HepG2 (cell line): ENCODE measurements around the gene SUN5. TPM values are rescaled to one million over a fixed set of nuclear protein-coding genes. Genes with fewer than 3 reads are reported as not detected.

Experiments used
- ARNT ChIP-seq: fragments of 450-650 bp; IDR thresholded peaks from 2 replicates; pipeline ENCODE4 v1.6.1; 2017
- E2F1 ChIP-seq: sonication (generic); formaldehyde crosslinking; IDR thresholded peaks from 2 replicates; pipeline ENCODE4 v1.5.0; 2020; ENCODE audit warnings: missing genetic modification reagents
- FOXO1 ChIP-seq: sonication (generic); formaldehyde crosslinking; IDR thresholded peaks from 2 replicates; pipeline ENCODE4 v1.4.0; 2020; ENCODE audit warnings: missing genetic modification reagents
- GABPB1 ChIP-seq: IDR thresholded peaks from 2 replicates; pipeline ENCODE4 v1.6.1; 2016; ENCODE audit warnings: mild to moderate bottlenecking, missing genetic modification reagents, moderate library complexity, missing compliant biosample characterization
- GATA4 ChIP-seq: sonication (generic); IDR thresholded peaks from 2 replicates; pipeline ENCODE4 v1.6.1; 2016; ENCODE audit warnings: antibody characterized with exemption, low read depth, borderline replicate concordance
- GATAD1 ChIP-seq: IDR thresholded peaks from 2 replicates; pipeline ENCODE4 v1.6.1; 2016; ENCODE audit warnings: missing genetic modification reagents, missing compliant biosample characterization
- HOXA3 ChIP-seq: sonication (generic); formaldehyde crosslinking; IDR thresholded peaks from 2 replicates; pipeline ENCODE4 v1.5.0; 2020; ENCODE audit warnings: missing genetic modification reagents
- IRX3 ChIP-seq: sonication (generic); formaldehyde crosslinking; IDR thresholded peaks from 2 replicates; pipeline ENCODE4 v1.8.1; 2023; ENCODE audit warnings: mild to moderate bottlenecking, low read depth, missing genetic modification reagents, borderline replicate concordance
- JUND ChIP-seq: sonication (generic); formaldehyde crosslinking; IDR thresholded peaks from 2 replicates; pipeline ENCODE4 v1.8.0; 2022; ENCODE audit warnings: mild to moderate bottlenecking, missing genetic modification reagents
- MEF2D ChIP-seq: sonication (generic); formaldehyde crosslinking; IDR thresholded peaks from 2 replicates; pipeline ENCODE4 v1.5.1; 2020; ENCODE audit warnings: mild to moderate bottlenecking, missing genetic modification reagents
- MIER3 ChIP-seq: IDR thresholded peaks from 2 replicates; pipeline ENCODE4 v1.6.1; 2016; ENCODE audit warnings: missing compliant biosample characterization, borderline replicate concordance
- NCOR1 ChIP-seq: fragments of 200-600 bp; sonication (generic); IDR thresholded peaks from 2 replicates; pipeline ENCODE4 v1.7.0; 2017; ENCODE audit warnings: antibody characterized with exemption, low read length, borderline replicate concordance
- RARG ChIP-seq: sonication (generic); formaldehyde crosslinking; IDR thresholded peaks from 2 replicates; pipeline ENCODE4 v1.4.0; 2020; ENCODE audit warnings: low read depth, mild to moderate bottlenecking, missing genetic modification reagents
- TRIM24 ChIP-seq: sonication (generic); formaldehyde crosslinking; IDR thresholded peaks from 2 replicates; pipeline ENCODE4 v1.8.0; 2022; ENCODE audit warnings: mild to moderate bottlenecking, missing genetic modification reagents
- TSC22D2 ChIP-seq: sonication (generic); formaldehyde crosslinking; IDR thresholded peaks from 2 replicates; pipeline ENCODE4 v1.5.1; 2020; ENCODE audit warnings: missing genetic modification reagents, mild to moderate bottlenecking, borderline replicate concordance
- ZHX2 ChIP-seq, 2 experiments: sonication (generic) in 1 of 2; formaldehyde crosslinking in 1 of 2; IDR thresholded peaks; 2 replicates each; pipeline versions ENCODE4 v1.6.1 to v1.9.0; 2014 to 2022; ENCODE audit warnings: antibody characterized with exemption in 1 of 2, borderline replicate concordance in 1 of 2, inconsistent platforms in 1 of 2, low read depth in 1 of 2, missing genetic modification reagents in 1 of 2
- ZKSCAN5 ChIP-seq: sonication (generic); formaldehyde crosslinking; IDR thresholded peaks from 2 replicates; pipeline ENCODE4 v1.5.1; 2020; ENCODE audit warnings: mild to moderate bottlenecking, missing genetic modification reagents
- ZNF18 ChIP-seq: sonication (generic); formaldehyde crosslinking; IDR thresholded peaks from 2 replicates; pipeline ENCODE4 v1.8.0; 2022; ENCODE audit warnings: mild to moderate bottlenecking, missing genetic modification reagents; ENCODE audit not compliant: insufficient replicate concordance
- ZNF205 ChIP-seq: IDR thresholded peaks from 2 replicates; pipeline ENCODE4 v1.6.1; 2018; ENCODE audit warnings: missing biosample characterization, missing genetic modification reagents
- ZNF580 ChIP-seq: IDR thresholded peaks from 2 replicates; pipeline ENCODE4 v1.6.1; 2016; ENCODE audit warnings: low read depth, borderline replicate concordance
- polyA plus RNA-seq, 8 experiments: library from polyadenylated mRNA; depleted of rRNA in 3 of 8; stranded (reverse) in 7 of 8; unstranded in 1 of 8; fragments of >200 nt; fragmentation: Illumina TruSeq in 4 of 8; extraction: Trizol in 4 of 8; gene quantifications; 2 replicates each; pipeline versions ENCODE4 v1.2.1 to v1.2.3, GENCODE V29; 2011 to 2016; ENCODE audit warnings: low read depth in 4 of 8, missing spikeins in 1 of 8, mixed read lengths in 1 of 8; ENCODE audit not compliant: insufficient read depth in 1 of 8
- total RNA-seq, 5 experiments: library from RNA; depleted of rRNA; stranded (reverse); fragments of >200 nt; fragmentation: Illumina TruSeq; extraction: Trizol; gene quantifications; 2 replicates each; pipeline ENCODE4 v1.2.3, GENCODE V29; 2016; ENCODE audit warnings: low read depth in 1 of 5

Gene SUN5
- total and polyA plus RNA-seq, 2 of the 13 experiments (the other 11 are each of a cell fraction or from before 2014, with no cell fraction given), result not detected

GRCh38 chr20:33005908-33006775 is 1.9 kb upstream of the SUN5 start (continued):
- TF ChIP-seq ZNF18 (CRISPR knock-in tag), result peak; percentile 96
- peak; percentile 82 for TF ChIP-seq JUND (CRISPR knock-in tag)
- TF ChIP-seq GATAD1 (CRISPR knock-in tag), result peak; percentile 69
- peak; percentile 97; the same call in 1 of the 2 replicates for TF ChIP-seq MIER3 (CRISPR knock-in tag)
- TF ChIP-seq GATA4, result peak; percentile 54; the same call in 1 of the 2 replicates
- TF ChIP-seq MEF2D (CRISPR knock-in tag), result peak; percentile 97
- TF ChIP-seq ZNF580 (CRISPR knock-in tag), result peak; percentile 98
- peak; percentile 49; the same call in 1 of the 2 replicates for TF ChIP-seq TSC22D2 (CRISPR knock-in tag)
- TF ChIP-seq GABPB1 (CRISPR knock-in tag), result peak; percentile 73
- peak; percentile 70; the same call in 1 of the 2 replicates for TF ChIP-seq ZKSCAN5 (CRISPR knock-in tag)
- TF ChIP-seq ARNT, result no peak
- no peak for TF ChIP-seq E2F1 (CRISPR knock-in tag)
- peak; percentile 80 for TF ChIP-seq ZHX2 (IDR thresholded peaks at IDR 0.05; ENCODE audit: low read depth)
- no peak for TF ChIP-seq ZHX2 (CRISPR knock-in tag; IDR thresholded peaks at IDR 0.05; ENCODE audit: borderline replicate concordance)
- peak; percentile 70; the same call in 1 of the 2 replicates for TF ChIP-seq TRIM24 (CRISPR knock-in tag)
- no peak for TF ChIP-seq RARG (CRISPR knock-in tag)
- TF ChIP-seq ZNF205 (CRISPR knock-in tag), result peak; percentile 94
- TF ChIP-seq NCOR1, result peak; percentile 28; the same call in 1 of the 2 replicates
- TF ChIP-seq HOXA3 (CRISPR knock-in tag), result peak; percentile 91
- no peak for TF ChIP-seq IRX3 (CRISPR knock-in tag)
- peak; percentile 98 for TF ChIP-seq FOXO1 (CRISPR knock-in tag)
